GM19099 (cell line): ENCODE data around the gene FERMT1.

Experiments
- POLR2A ChIP-seq: IDR thresholded peaks from 3 replicates; pipeline ENCODE4 v1.6.1; 2011; ENCODE audit warnings: low read depth; ENCODE audit not compliant: insufficient read length; ENCODE audit errors: extremely low read depth

FERMT1 gene

GRCh38 chr20:6040540-6040939 is 82.3 kb downstream of the FERMT1 start:
- no peak for TF ChIP-seq POLR2A

- no peak for TF ChIP-seq POLR2A
Measured at GRCh38 chr20:6039766-6040165, 83.1 kb downstream of the FERMT1 start.

GRCh38 chr20:6038256-6038655 is 84.6 kb downstream of the FERMT1 start:
- no peak for TF ChIP-seq POLR2A

GRCh38 chr20:6037082-6037481 is 85.7 kb downstream of the FERMT1 start:
- no peak for TF ChIP-seq POLR2A

GRCh38 chr20:6036213-6036612 is 86.6 kb downstream of the FERMT1 start:
- TF ChIP-seq POLR2A, result no peak

GRCh38 chr20:6034134-6034969 is 88.5 kb downstream of the FERMT1 start:
- TF ChIP-seq POLR2A, result no peak

GRCh38 chr20:6030453-6031080 is 92.3 kb downstream of the FERMT1 start:
- TF ChIP-seq POLR2A, result no peak

GRCh38 chr20:6029538-6029937 is 93.3 kb downstream of the FERMT1 start:
- TF ChIP-seq POLR2A, result no peak

GRCh38 chr20:6028818-6029217 is 94.0 kb downstream of the FERMT1 start:
- TF ChIP-seq POLR2A, result no peak

- TF ChIP-seq POLR2A, result no peak
Measured at GRCh38 chr20:6026051-6026450, 96.8 kb downstream of the FERMT1 start.
